CD14-positive monocyte (primary cell): ENCODE results near the gene AIFM3. TPM values are rescaled to one million over a fixed set of nuclear protein-coding genes. Genes with fewer than 3 reads are reported as not detected.
A peak's percentile ranks its signal among the peaks of the same experiment; 100 is the strongest.
"Not testable (repeated sequence)": the region's sequence is repeated elsewhere in the genome, so short reads cannot be mapped to it uniquely, and the experiment has no call there.

ENCODE experiments used
- DNase-seq, 3 donors: peaks; one replicate each; pipeline ENCODE4 v3.0.0-alpha.2; 2011 to 2022
- H2AFZ ChIP-seq: 2 replicates; pipeline ENCODE4 v1.6.0; 2012; ENCODE audit warnings: mild to moderate bottlenecking, low read depth, low read length, inconsistent platforms; ENCODE audit not compliant: insufficient read depth, poor library complexity, severe bottlenecking
- H3K27ac ChIP-seq, 2 donors: 1 replicate in 1 of 2; 2 replicates in 1 of 2; pipeline ENCODE4 v1.5.1; 2012 to 2013; ENCODE audit warnings: low read length in 2 of 2, control low read depth in 1 of 2, inconsistent platforms in 1 of 2, low read depth in 1 of 2, mild to moderate bottlenecking in 1 of 2
- H3K27me3 ChIP-seq, 2 donors: one replicate each; pipeline versions ENCODE4 v1.6.0 to v1.6.1; 2011 to 2013; ENCODE audit warnings: low read length in 2 of 2; ENCODE audit not compliant: control insufficient read depth in 2 of 2, insufficient read depth in 2 of 2
- H3K36me3 ChIP-seq, 2 donors: replicated peaks in 1 of 2; 1 replicate in 1 of 2; 2 replicates in 1 of 2; pipeline versions ENCODE4 v1.5.1 to v1.6.1; 2012 to 2013; ENCODE audit warnings: low read length in 2 of 2, control low read depth in 1 of 2, inconsistent platforms in 1 of 2, mild to moderate bottlenecking in 1 of 2; ENCODE audit not compliant: insufficient read depth in 2 of 2, control insufficient read depth in 1 of 2
- H3K4me1 ChIP-seq, 2 donors: 1 replicate in 1 of 2; 2 replicates in 1 of 2; pipeline versions ENCODE4 v1.5.1 to v1.6.1; 2012 to 2013; ENCODE audit warnings: low read length in 2 of 2, control low read depth in 1 of 2, inconsistent platforms in 1 of 2, mild to moderate bottlenecking in 1 of 2, moderate library complexity in 1 of 2; ENCODE audit not compliant: insufficient read depth in 2 of 2, control insufficient read depth in 1 of 2
- H3K4me2 ChIP-seq: replicated peaks from 2 replicates; pipeline ENCODE3; 2012; ENCODE audit warnings: low read length, moderate library complexity, mild to moderate bottlenecking; ENCODE audit not compliant: poor library complexity, severe bottlenecking; ENCODE audit errors: extremely low read depth
- H3K4me3 ChIP-seq, 3 experiments: fragments of 200-600 bp in 1 of 3; sonication (generic) in 1 of 3; replicated peaks in 1 of 3; 1 replicate in 2 of 3; 2 replicates in 1 of 3; pipeline ENCODE4 v1.5.1; 2011 to 2013; ENCODE audit warnings: low read length in 3 of 3, mild to moderate bottlenecking in 3 of 3, control low read depth in 2 of 3, low read depth in 2 of 3, inconsistent platforms in 1 of 3, moderate library complexity in 1 of 3
- H3K79me2 ChIP-seq: 2 replicates; pipeline ENCODE4 v1.6.0; 2012; ENCODE audit warnings: mild to moderate bottlenecking, control low read depth, inconsistent platforms, low read length, moderate library complexity; ENCODE audit not compliant: insufficient read depth
- H3K9ac ChIP-seq: 2 replicates; pipeline ENCODE4 v1.6.0; 2017; ENCODE audit warnings: low read length, mild to moderate bottlenecking; ENCODE audit not compliant: insufficient read depth, poor library complexity, severe bottlenecking
- H3K9me3 ChIP-seq, 2 donors: replicated peaks in 1 of 2; 1 replicate in 1 of 2; 2 replicates in 1 of 2; pipeline versions ENCODE4 v1.5.1 to v1.6.1; 2012 to 2013; ENCODE audit warnings: low read length in 2 of 2, control low read depth in 1 of 2; ENCODE audit not compliant: control insufficient read depth in 1 of 2, insufficient read depth in 1 of 2
- H4K20me1 ChIP-seq: 2 replicates; pipeline ENCODE4 v1.6.0; 2012; ENCODE audit warnings: mild to moderate bottlenecking, low read length, control low read depth, moderate library complexity; ENCODE audit not compliant: insufficient read depth
- H3K27ac Mint-ChIP-seq, 7 donors: one replicate each; pipeline ENCODE4 v1.8.0; 2020; ENCODE audit warnings: mild to moderate bottlenecking in 7 of 7, mixed read lengths in 7 of 7, moderate library complexity in 6 of 7, inconsistent platforms in 2 of 7
- H3K27me3 Mint-ChIP-seq, 3 donors: one replicate each; pipeline ENCODE4 v1.8.0; 2021 to 2022; ENCODE audit warnings: low read depth in 3 of 3, mild to moderate bottlenecking in 3 of 3, mixed read lengths in 3 of 3, moderate library complexity in 3 of 3, inconsistent platforms in 1 of 3
- H3K36me3 Mint-ChIP-seq, 2 donors: one replicate each; pipeline ENCODE4 v1.8.0; 2020; ENCODE audit warnings: mixed read lengths in 2 of 2, inconsistent platforms in 1 of 2, mild to moderate bottlenecking in 1 of 2
- H3K4me1 Mint-ChIP-seq: one replicate; pipeline ENCODE4 v1.8.0; 2020; ENCODE audit warnings: mild to moderate bottlenecking, mixed read lengths
- H3K4me3 Mint-ChIP-seq, 2 donors: one replicate each; pipeline ENCODE4 v1.8.0; 2020; ENCODE audit warnings: mild to moderate bottlenecking in 2 of 2, mixed read lengths in 2 of 2, moderate library complexity in 1 of 2
- H3K9me3 Mint-ChIP-seq, 7 donors: one replicate each; pipeline ENCODE4 v1.8.0; 2020 to 2022; ENCODE audit warnings: mixed read lengths in 7 of 7, mild to moderate bottlenecking in 6 of 7, moderate library complexity in 6 of 7, inconsistent platforms in 2 of 7
- WGBS: methylation state at CpG from one replicate; pipeline ENCODE4 v1.1.5; 2013; ENCODE audit warnings: missing lambda C conversion rate; ENCODE audit not compliant: insufficient coverage; 5-methylcytosine and 5-hydroxymethylcytosine counted together
- intact Hi-C, 2 donors: fragments of 100-400 bp; cut with micrococcal nuclease; formaldehyde crosslinking; loops; one replicate each; pipeline versions ENCODE4 v1.15.0 to v1.15.1; 2023
- polyA plus RNA-seq, 3 donors: library from polyadenylated mRNA; depleted of rRNA in 1 of 3; unstranded in 2 of 3; stranded (reverse) in 1 of 3; fragments of 300-500 nt in 2 of 3; fragments of >200 nt in 1 of 3; fragmentation: Illumina TruSeq in 2 of 3; gene quantifications; 1 replicate in 2 of 3; 2 replicates in 1 of 3; pipeline ENCODE4 v1.2.3, GENCODE V29; 2012 to 2021
- TF ChIP-seq, protein P1 (sequence below): fragments of 200-600 bp; IDR thresholded peaks from one replicate; pipeline ENCODE4 v1.8.0; 2022; ENCODE audit warnings: antibody characterized with exemption, mild to moderate bottlenecking

Gene AIFM3
- polyA plus RNA-seq, 3 donors, result 2.1 to 40.9 (median 2.3) TPM

DNA sequence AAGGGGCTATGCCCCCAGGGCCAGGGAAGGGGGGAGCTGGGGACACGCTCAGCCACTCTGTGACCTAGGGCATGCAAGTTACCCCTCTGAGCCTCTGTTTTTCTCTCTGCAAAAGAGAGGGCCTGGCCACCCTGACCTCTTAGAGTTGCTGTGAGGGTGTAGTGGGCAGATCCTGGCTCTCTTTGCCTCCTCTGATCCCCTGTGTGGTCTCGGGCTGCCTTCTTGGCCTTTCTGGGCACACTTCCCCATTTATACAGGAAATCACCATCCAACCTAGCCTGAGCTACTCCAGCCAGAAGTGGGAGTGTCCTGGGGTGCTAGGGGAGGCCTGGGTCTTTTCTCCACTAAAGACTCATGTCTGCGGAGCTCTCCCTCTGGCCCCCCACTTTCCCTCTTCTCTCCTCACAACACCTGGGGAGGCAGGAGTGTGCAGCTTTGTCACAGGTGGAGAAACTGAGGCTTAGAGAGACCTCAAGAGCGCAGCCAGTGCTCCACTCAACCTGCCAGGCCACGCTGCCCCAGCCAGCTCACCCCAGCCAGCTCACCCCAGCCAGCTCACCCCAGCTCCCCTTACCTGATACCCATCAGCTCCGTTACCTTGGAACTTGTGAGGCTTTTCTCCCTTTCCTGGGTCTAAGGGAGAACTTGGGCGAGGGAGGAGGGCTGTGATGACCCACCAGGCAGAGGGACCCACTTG is 1.4 kb downstream of the AIFM3 start:
- H3K27me3 Mint-ChIP-seq, result peaks cover 17 to 24% (median 24%) of the 10 kb centered on the region in 3 donors
- Histone ChIP-seq H3K27me3 (peaks cover 3 to 16% of the 10 kb centered on the region in 2 donors), H3K4me3 (peak overlapping the region in 2 of 3 experiments; percentile 3 to 68), H4K20me1 (no peaks in the 10 kb centered on the region), H3K4me1 (peaks cover 70 to 76% of the 10 kb centered on the region in 2 donors), H3K27ac (peak overlapping the region; percentile 56 to 87), H3K4me2 (peak overlapping the region; percentile 82), H3K9ac (peak overlapping the region; percentile 15), H2AFZ (peak overlapping the region; percentile 26), H3K79me2 (no peaks in the 10 kb centered on the region), H3K9me3 (no peaks in the 10 kb centered on the region), H3K36me3 (no peaks in the 10 kb centered on the region)
- H3K9me3 Mint-ChIP-seq, result peaks cover 0 to 9% (median 0%) of the 10 kb centered on the region in 7 donors
- H3K36me3 Mint-ChIP-seq, result peaks cover 11 to 12% of the 10 kb centered on the region in 2 donors
- TF ChIP-seq, protein P1, sequence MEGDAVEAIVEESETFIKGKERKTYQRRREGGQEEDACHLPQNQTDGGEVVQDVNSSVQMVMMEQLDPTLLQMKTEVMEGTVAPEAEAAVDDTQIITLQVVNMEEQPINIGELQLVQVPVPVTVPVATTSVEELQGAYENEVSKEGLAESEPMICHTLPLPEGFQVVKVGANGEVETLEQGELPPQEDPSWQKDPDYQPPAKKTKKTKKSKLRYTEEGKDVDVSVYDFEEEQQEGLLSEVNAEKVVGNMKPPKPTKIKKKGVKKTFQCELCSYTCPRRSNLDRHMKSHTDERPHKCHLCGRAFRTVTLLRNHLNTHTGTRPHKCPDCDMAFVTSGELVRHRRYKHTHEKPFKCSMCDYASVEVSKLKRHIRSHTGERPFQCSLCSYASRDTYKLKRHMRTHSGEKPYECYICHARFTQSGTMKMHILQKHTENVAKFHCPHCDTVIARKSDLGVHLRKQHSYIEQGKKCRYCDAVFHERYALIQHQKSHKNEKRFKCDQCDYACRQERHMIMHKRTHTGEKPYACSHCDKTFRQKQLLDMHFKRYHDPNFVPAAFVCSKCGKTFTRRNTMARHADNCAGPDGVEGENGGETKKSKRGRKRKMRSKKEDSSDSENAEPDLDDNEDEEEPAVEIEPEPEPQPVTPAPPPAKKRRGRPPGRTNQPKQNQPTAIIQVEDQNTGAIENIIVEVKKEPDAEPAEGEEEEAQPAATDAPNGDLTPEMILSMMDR, result no peak
- peak; percentile 49 to 69 (median 68) for DNase-seq
- intact Hi-C loops, result loop anchor here in 1 of 2 donors (10.0 kb wide), 1 partner anchor 56 kb away; no protein-coding TSS in a partner anchor
- peaks cover 69% of the 10 kb centered on the region for H3K4me1 Mint-ChIP-seq
- WGBS, result no CpG with 5 or more reads among the region's 7 CpGs
- peak overlapping the region; percentile 56 to 76 for H3K4me3 Mint-ChIP-seq
- H3K27ac Mint-ChIP-seq, result peak overlapping the region; percentile 80 to 91 (median 84)

- H3K4me3 Mint-ChIP-seq, result no peak overlapping the region
Measured at GRCh38 chr22:20970939-20971657, 4.0 kb downstream of the AIFM3 start.

GRCh38 chr22:20972014-20972694 is 5.1 kb downstream of the AIFM3 start:
- H4K20me1 ChIP-seq, H2AFZ ChIP-seq, H3K9me3 ChIP-seq, H3K4me3 Mint-ChIP-seq, H3K9ac ChIP-seq, H3K4me3 ChIP-seq, H3K9me3 Mint-ChIP-seq, H3K27me3 ChIP-seq, H3K27me3 Mint-ChIP-seq, H3K36me3 Mint-ChIP-seq, H3K36me3 ChIP-seq, intact Hi-C loops, H3K79me2 ChIP-seq: not testable (repeated sequence)
- peak overlapping the region; percentile 49 to 70 for H3K27ac ChIP-seq
- peak overlapping the region; percentile 18 for H3K4me2 ChIP-seq
- peaks cover 47 to 50% of the 10 kb centered on the region in 2 donors for H3K4me1 ChIP-seq
- peaks cover 45% of the 10 kb centered on the region for H3K4me1 Mint-ChIP-seq
- DNase-seq, result peak; percentile 66 to 84 (median 74)
- 82% methylated on average over 2 of the region's 11 CpGs for WGBS
- peak overlapping the region; percentile 64 to 90 (median 86) for H3K27ac Mint-ChIP-seq

More at GRCh38 chr22:20970939-20971657, 4.0 kb downstream of the AIFM3 start:
- Mint-ChIP-seq H3K36me3 (peaks cover under 1 to 2% of the 10 kb centered on the region in 2 donors), H3K4me1 (peaks cover 49% of the 10 kb centered on the region), H3K27ac (peak overlapping the region in 4 of 7 donors; percentile 15 to 86 (median 82)), H3K9me3 (peaks cover 0 to 1% (median 0%) of the 10 kb centered on the region in 7 donors), H3K27me3 (peaks cover under 1 to 3% (median 2%) of the 10 kb centered on the region in 3 donors)
- no peaks in the 10 kb centered on the region for H4K20me1 ChIP-seq
- no peak overlapping the region for H3K9ac ChIP-seq
- no peaks in the 10 kb centered on the region for H3K79me2 ChIP-seq
- no peak for DNase-seq
- no peaks in the 10 kb centered on the region for H3K9me3 ChIP-seq
- H3K4me2 ChIP-seq, result no peak overlapping the region
- TF ChIP-seq, protein P1, result no peak
- WGBS, result 100% methylated on average over 2 of the region's 4 CpGs
- no peaks in the 10 kb centered on the region for H3K36me3 ChIP-seq
- peak overlapping the region in 1 of 2 donors; percentile 6 for H3K27ac ChIP-seq
- no peak overlapping the region for H3K4me3 ChIP-seq
- H2AFZ ChIP-seq, result no peak overlapping the region
- intact Hi-C loops, result no loop called here
- no peaks in the 10 kb centered on the region for H3K27me3 ChIP-seq
- H3K4me1 ChIP-seq, result peaks cover 57 to 61% of the 10 kb centered on the region in 2 donors
